GM23338 (cell line): ENCODE results near the gene RAVER1. TPM values are rescaled to one million over a fixed set of nuclear protein-coding genes. Genes with fewer than 3 reads are reported as not detected.
A peak's percentile ranks its signal among the peaks of the same experiment; 100 is the strongest.

Experiments used
- ATAC-seq: fragments of 200-7000 bp; cut with Tn5 transposase; 3 replicates; pipeline ENCODE4 v1.9.1; 2020
- DNase-seq: peaks from one replicate; pipeline ENCODE4 v3.0.0-alpha.2; 2015; ENCODE audit warnings: low spot score
- H2AFZ ChIP-seq: fragments of 200-600 bp; sonication (generic); 2 replicates; pipeline ENCODE4 v1.8.0; 2016; ENCODE audit warnings: antibody characterized with exemption, mild to moderate bottlenecking, moderate library complexity
- H3F3A ChIP-seq: fragments of 200-600 bp; sonication (generic); replicated peaks from 2 replicates; pipeline ENCODE4 v1.8.0; 2017; ENCODE audit warnings: antibody characterized with exemption, mixed run types, low read depth
- H3K27ac ChIP-seq: fragments of 200-600 bp; sonication (generic); 2 replicates; pipeline ENCODE4 v1.6.1; 2016; ENCODE audit warnings: low read depth
- H3K27me3 ChIP-seq: fragments of 200-600 bp; sonication (generic); 2 replicates; pipeline ENCODE4 v1.8.0; 2016; ENCODE audit warnings: mild to moderate bottlenecking, mixed run types, moderate library complexity; ENCODE audit not compliant: insufficient read depth
- H3K36me3 ChIP-seq: fragments of 200-600 bp; sonication (generic); 2 replicates; pipeline ENCODE4 v1.8.0; 2016; ENCODE audit warnings: mild to moderate bottlenecking; ENCODE audit not compliant: insufficient read depth
- H3K4me1 ChIP-seq: fragments of 200-600 bp; sonication (generic); 2 replicates; pipeline ENCODE4 v1.8.0; 2016; ENCODE audit warnings: mild to moderate bottlenecking, moderate library complexity; ENCODE audit not compliant: insufficient read depth
- H3K4me2 ChIP-seq: fragments of 200-600 bp; sonication (generic); 2 replicates; pipeline ENCODE4 v1.7.1; 2017; ENCODE audit warnings: mixed run types
- H3K4me3 ChIP-seq: fragments of 200-600 bp; sonication (generic); 2 replicates; pipeline ENCODE4 v1.6.1; 2016; ENCODE audit warnings: mixed run types
- H3K79me2 ChIP-seq: fragments of 200-600 bp; sonication (generic); replicated peaks from 2 replicates; pipeline ENCODE4 v1.8.0; 2017; ENCODE audit warnings: mild to moderate bottlenecking; ENCODE audit not compliant: insufficient read depth
- H3K9me2 ChIP-seq: fragments of 200-600 bp; sonication (generic); 2 replicates; pipeline ENCODE4 v1.8.0; 2017; ENCODE audit not compliant: insufficient read depth
- H4K20me1 ChIP-seq: fragments of 200-600 bp; sonication (generic); replicated peaks from 2 replicates; pipeline ENCODE4 v1.8.0; 2017; ENCODE audit warnings: mild to moderate bottlenecking; ENCODE audit not compliant: insufficient read depth
- H3K27ac Mint-ChIP-seq: 2 replicates; pipeline ENCODE4 v1.8.0; 2020; ENCODE audit warnings: inconsistent platforms, mild to moderate bottlenecking, moderate library complexity, mixed read lengths
- H3K27me3 Mint-ChIP-seq: 3 replicates; pipeline ENCODE4 v1.8.0; 2022; ENCODE audit warnings: low read depth, mild to moderate bottlenecking, moderate library complexity, mixed read lengths, inconsistent platforms; ENCODE audit not compliant: insufficient read depth, poor library complexity
- H3K36me3 Mint-ChIP-seq: 3 replicates; pipeline ENCODE4 v1.8.0; 2021; ENCODE audit warnings: low read depth, mild to moderate bottlenecking, inconsistent platforms, moderate library complexity, mixed read lengths
- H3K4me1 Mint-ChIP-seq: 3 replicates; pipeline ENCODE4 v1.8.0; 2020; ENCODE audit warnings: mild to moderate bottlenecking, inconsistent platforms, mixed read lengths
- H3K4me3 Mint-ChIP-seq: 3 replicates; pipeline ENCODE4 v1.8.0; 2021; ENCODE audit warnings: moderate library complexity, mild to moderate bottlenecking, inconsistent platforms, mixed read lengths
- H3K9me3 Mint-ChIP-seq: 3 replicates; pipeline ENCODE4 v1.8.0; 2020; ENCODE audit warnings: moderate library complexity, mild to moderate bottlenecking, inconsistent platforms, mixed read lengths
- EZH2 ChIP-seq: fragments of 200-600 bp; sonication (generic); IDR thresholded peaks from one replicate; pipeline ENCODE4 v1.8.0; 2017; ENCODE audit warnings: antibody characterized with exemption, mild to moderate bottlenecking, low read depth; ENCODE audit not compliant: unreplicated experiment
- polyA plus RNA-seq: library from polyadenylated mRNA; unstranded; fragments of >200 nt; fragmentation: Nextera tagmentation; extraction: Ambion mirVana; gene quantifications from 2 replicates; pipeline ENCODE4 v1.2.1, GENCODE V29; 2016
- total RNA-seq: library from RNA; depleted of rRNA; stranded (reverse); fragments of >200 nt; shearing (Covaris generic); gene quantifications from 2 replicates; pipeline ENCODE4 v1.2.3, GENCODE V29; 2014
- TF ChIP-seq, protein P1 (sequence below): fragments of 250-450 bp; sonication (Bioruptor Pico); IDR thresholded peaks from 2 replicates; pipeline ENCODE4 v1.5.0; 2020; ENCODE audit warnings: mild to moderate bottlenecking, moderate library complexity
- TF ChIP-seq, protein P2 (sequence below), 2 experiments: fragments of 200-600 bp in 1 of 2; sonication (generic) in 1 of 2; conservative IDR thresholded peaks; 2 replicates each; pipeline versions ENCODE4 v1.5.1 to v1.6.1; 2016 to 2017; ENCODE audit warnings: antibody characterized with exemption in 2 of 2, low read depth in 2 of 2, mild to moderate bottlenecking in 2 of 2, moderate library complexity in 1 of 2
- TF ChIP-seq, protein P3 (sequence below): IDR thresholded peaks from 2 replicates; pipeline ENCODE4 v1.6.1; 2016; ENCODE audit warnings: antibody characterized with exemption

RAVER1 gene
- total and polyA plus RNA-seq, 2 experiments from 2014 or later, result 25.5 to 88.3 TPM

DNA sequence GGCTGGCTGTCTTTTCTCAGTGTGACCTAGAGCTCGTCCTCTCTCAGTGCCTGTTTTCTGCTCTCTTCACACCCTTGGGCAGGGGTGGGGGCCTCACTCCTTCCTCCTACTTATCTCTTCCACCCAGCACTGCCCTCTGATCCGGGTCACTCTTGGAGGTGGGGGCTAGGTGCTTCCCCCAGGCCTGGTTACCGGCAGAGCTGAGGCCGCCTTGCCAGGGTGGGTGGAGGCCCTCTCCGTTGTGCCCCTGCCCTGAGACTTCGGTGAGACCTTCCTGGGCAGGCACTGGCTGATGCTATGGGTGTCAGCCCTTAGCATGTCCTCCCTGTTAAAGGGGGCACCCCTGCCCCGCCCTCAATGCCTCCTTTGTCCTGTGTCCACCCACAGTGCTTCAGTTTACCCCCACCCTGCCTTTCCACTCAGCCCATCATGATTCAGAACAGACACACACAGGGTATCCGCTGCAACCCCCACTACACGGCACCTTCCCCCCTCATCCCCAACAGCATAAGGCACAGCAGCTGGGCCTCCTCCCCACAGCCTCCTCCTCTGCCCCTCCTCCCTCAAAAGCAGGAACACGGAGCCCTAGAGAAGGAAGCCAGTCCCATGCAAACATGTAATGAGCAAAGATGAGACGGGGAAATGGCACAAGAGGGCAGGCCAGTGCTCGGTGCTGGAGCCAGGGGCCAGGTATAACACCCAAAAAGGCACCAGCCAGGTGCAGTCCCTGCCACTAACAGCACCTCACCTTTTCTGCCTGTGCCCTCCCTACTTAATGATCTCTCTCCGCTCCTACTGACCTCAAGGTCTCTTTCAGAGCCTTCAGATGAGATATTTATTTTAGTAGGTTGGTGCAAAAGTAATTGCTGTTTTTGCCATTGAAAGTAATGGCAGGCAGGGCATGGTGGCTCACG is 33.5 kb downstream of the RAVER1 start:
- Histone ChIP-seq H3K27ac (no peak overlapping the region), H4K20me1 (no peaks in the 10 kb centered on the region), H3K79me2 (no peaks in the 10 kb centered on the region), H3K36me3 (no peaks in the 10 kb centered on the region), H3K27me3 (peaks cover 33% of the 10 kb centered on the region), H3K9me2 (no peaks in the 10 kb centered on the region), H2AFZ (no peak overlapping the region), H3K4me3 (no peak overlapping the region), H3K4me1 (no peaks in the 10 kb centered on the region), H3K4me2 (no peak overlapping the region), H3F3A (0 out of 2 replicates have a peak, but pooled peaks cover 8% of the 10 kb centered on the region)
- Mint-ChIP-seq H3K4me1 (peaks cover 7% of the 10 kb centered on the region; the same call in 1 of the 3 replicates), H3K9me3 (no peaks in the 10 kb centered on the region), H3K4me3 (no peak overlapping the region), H3K36me3 (no peaks in the 10 kb centered on the region), H3K27me3 (peaks cover 39% of the 10 kb centered on the region), H3K27ac (no peak overlapping the region)
- TF ChIP-seq, protein P1, sequence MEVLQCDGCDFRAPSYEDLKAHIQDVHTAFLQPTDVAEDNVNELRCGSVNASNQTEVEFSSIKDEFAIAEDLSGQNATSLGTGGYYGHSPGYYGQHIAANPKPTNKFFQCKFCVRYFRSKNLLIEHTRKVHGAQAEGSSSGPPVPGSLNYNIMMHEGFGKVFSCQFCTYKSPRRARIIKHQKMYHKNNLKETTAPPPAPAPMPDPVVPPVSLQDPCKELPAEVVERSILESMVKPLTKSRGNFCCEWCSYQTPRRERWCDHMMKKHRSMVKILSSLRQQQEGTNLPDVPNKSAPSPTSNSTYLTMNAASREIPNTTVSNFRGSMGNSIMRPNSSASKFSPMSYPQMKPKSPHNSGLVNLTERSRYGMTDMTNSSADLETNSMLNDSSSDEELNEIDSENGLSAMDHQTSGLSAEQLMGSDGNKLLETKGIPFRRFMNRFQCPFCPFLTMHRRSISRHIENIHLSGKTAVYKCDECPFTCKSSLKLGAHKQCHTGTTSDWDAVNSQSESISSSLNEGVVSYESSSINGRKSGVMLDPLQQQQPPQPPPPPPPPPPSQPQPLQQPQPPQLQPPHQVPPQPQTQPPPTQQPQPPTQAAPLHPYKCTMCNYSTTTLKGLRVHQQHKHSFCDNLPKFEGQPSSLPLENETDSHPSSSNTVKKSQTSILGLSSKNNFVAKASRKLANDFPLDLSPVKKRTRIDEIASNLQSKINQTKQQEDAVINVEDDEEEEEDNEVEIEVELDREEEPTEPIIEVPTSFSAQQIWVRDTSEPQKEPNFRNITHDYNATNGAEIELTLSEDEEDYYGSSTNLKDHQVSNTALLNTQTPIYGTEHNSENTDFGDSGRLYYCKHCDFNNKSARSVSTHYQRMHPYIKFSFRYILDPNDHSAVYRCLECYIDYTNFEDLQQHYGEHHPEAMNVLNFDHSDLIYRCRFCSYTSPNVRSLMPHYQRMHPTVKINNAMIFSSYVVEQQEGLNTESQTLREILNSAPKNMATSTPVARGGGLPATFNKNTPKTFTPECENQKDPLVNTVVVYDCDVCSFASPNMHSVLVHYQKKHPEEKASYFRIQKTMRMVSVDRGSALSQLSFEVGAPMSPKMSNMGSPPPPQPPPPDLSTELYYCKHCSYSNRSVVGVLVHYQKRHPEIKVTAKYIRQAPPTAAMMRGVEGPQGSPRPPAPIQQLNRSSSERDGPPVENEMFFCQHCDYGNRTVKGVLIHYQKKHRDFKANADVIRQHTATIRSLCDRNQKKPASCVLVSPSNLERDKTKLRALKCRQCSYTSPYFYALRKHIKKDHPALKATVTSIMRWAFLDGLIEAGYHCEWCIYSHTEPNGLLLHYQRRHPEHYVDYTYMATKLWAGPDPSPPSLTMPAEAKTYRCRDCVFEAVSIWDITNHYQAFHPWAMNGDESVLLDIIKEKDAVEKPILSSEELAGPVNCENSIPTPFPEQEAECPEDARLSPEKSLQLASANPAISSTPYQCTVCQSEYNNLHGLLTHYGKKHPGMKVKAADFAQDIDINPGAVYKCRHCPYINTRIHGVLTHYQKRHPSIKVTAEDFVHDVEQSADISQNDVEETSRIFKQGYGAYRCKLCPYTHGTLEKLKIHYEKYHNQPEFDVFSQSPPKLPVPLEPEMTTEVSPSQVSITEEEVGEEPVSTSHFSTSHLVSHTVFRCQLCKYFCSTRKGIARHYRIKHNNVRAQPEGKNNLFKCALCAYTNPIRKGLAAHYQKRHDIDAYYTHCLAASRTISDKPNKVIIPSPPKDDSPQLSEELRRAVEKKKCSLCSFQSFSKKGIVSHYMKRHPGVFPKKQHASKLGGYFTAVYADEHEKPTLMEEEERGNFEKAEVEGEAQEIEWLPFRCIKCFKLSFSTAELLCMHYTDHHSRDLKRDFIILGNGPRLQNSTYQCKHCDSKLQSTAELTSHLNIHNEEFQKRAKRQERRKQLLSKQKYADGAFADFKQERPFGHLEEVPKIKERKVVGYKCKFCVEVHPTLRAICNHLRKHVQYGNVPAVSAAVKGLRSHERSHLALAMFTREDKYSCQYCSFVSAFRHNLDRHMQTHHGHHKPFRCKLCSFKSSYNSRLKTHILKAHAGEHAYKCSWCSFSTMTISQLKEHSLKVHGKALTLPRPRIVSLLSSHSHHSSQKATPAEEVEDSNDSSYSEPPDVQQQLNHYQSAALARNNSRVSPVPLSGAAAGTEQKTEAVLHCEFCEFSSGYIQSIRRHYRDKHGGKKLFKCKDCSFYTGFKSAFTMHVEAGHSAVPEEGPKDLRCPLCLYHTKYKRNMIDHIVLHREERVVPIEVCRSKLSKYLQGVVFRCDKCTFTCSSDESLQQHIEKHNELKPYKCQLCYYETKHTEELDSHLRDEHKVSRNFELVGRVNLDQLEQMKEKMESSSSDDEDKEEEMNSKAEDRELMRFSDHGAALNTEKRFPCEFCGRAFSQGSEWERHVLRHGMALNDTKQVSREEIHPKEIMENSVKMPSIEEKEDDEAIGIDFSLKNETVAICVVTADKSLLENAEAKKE (CRISPR knock-in tag), result no peak
- DNase-seq (no peak), ATAC-seq (no peak)

DNA sequence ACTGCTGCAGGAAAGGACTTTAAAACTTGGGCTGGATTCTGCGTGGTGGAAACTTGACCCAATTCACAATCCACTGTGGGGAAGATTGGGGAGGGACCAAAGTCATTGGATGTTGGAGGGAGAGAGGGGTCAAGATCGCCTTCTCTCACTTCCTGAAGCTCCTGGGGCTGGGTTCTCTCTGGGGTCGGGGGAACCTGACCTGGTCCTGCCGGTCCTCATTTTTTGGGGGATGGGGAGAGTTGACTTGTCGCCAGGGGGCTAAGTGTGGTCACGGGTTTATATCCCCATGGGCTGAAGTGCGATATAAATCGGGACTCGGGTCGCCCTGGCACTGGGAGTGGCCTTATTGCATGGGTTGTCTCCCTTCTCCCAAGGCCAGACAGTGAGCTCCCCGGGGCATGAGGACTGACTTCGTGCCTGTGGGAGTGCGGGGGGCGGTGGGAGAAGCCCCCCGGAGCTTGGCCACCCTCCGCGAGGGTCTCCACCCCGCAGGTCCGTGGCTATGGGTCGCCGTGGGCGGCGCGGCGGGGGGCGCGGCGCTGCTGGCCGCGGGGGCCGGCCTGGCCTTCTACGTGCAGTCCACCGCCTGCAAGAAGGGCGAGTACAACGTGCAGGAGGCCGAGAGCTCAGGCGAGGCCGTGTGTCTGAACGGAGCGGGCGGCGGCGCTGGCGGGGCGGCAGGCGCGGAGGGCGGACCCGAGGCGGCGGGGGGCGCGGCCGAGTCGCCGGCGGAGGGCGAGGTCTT is 37.3 kb downstream of the RAVER1 start:
- DNase-seq (peak; percentile 75), ATAC-seq (peak; percentile 4)
- H3K4me3 Mint-ChIP-seq, result peak overlapping the region; percentile 72
- Histone ChIP-seq H3K27me3 (peaks cover 71% of the 10 kb centered on the region), H3K4me2 (peak overlapping the region; percentile 92), H3K9me2 (no peaks in the 10 kb centered on the region), H3K36me3 (no peaks in the 10 kb centered on the region), H3K4me3 (peak overlapping the region; percentile 63), H4K20me1 (no peaks in the 10 kb centered on the region), H3K4me1 (peaks cover 8% of the 10 kb centered on the region), H3K79me2 (no peaks in the 10 kb centered on the region), H3F3A (peaks cover 18% of the 10 kb centered on the region; the same call in 1 of the 2 replicates), H2AFZ (peak overlapping the region; percentile 83), H3K27ac (no peak overlapping the region)
- peak; percentile 20 for TF ChIP-seq EZH2
- TF ChIP-seq, protein P2, sequence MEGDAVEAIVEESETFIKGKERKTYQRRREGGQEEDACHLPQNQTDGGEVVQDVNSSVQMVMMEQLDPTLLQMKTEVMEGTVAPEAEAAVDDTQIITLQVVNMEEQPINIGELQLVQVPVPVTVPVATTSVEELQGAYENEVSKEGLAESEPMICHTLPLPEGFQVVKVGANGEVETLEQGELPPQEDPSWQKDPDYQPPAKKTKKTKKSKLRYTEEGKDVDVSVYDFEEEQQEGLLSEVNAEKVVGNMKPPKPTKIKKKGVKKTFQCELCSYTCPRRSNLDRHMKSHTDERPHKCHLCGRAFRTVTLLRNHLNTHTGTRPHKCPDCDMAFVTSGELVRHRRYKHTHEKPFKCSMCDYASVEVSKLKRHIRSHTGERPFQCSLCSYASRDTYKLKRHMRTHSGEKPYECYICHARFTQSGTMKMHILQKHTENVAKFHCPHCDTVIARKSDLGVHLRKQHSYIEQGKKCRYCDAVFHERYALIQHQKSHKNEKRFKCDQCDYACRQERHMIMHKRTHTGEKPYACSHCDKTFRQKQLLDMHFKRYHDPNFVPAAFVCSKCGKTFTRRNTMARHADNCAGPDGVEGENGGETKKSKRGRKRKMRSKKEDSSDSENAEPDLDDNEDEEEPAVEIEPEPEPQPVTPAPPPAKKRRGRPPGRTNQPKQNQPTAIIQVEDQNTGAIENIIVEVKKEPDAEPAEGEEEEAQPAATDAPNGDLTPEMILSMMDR (conservative IDR thresholded peaks at IDR 0.05; ENCODE audit: low read depth in 2 of 2), result no peak
- TF ChIP-seq, protein P3, sequence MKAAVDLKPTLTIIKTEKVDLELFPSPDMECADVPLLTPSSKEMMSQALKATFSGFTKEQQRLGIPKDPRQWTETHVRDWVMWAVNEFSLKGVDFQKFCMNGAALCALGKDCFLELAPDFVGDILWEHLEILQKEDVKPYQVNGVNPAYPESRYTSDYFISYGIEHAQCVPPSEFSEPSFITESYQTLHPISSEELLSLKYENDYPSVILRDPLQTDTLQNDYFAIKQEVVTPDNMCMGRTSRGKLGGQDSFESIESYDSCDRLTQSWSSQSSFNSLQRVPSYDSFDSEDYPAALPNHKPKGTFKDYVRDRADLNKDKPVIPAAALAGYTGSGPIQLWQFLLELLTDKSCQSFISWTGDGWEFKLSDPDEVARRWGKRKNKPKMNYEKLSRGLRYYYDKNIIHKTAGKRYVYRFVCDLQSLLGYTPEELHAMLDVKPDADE, result no peak
- H3K27ac Mint-ChIP-seq, result no peak overlapping the region
- H3K36me3 Mint-ChIP-seq, result no peaks in the 10 kb centered on the region
- H3K4me1 Mint-ChIP-seq, result peaks cover 21% of the 10 kb centered on the region
- H3K27me3 Mint-ChIP-seq, result peaks cover 67% of the 10 kb centered on the region
- H3K9me3 Mint-ChIP-seq, result no peaks in the 10 kb centered on the region
